Endodermal cell (in vitro differentiated cells): ENCODE results near the gene CORIN. TPM values are rescaled to one million over a fixed set of nuclear protein-coding genes. Genes with fewer than 3 reads are reported as not detected.
A peak's percentile ranks its signal among the peaks of the same experiment; 100 is the strongest.
"Not testable (repeated sequence)": the region's sequence is repeated elsewhere in the genome, so short reads cannot be mapped to it uniquely, and the experiment has no call there.

Source experiments
- DNase-seq: peaks from one replicate; pipeline ENCODE4 v3.0.0-alpha.2; 2017
- H3K27ac ChIP-seq: 2 replicates; pipeline ENCODE4 v1.5.1; 2013; ENCODE audit warnings: mild to moderate bottlenecking, low read depth, low read length, moderate library complexity
- H3K27me3 ChIP-seq: 2 replicates; pipeline ENCODE4 v1.6.1; 2013; ENCODE audit warnings: mild to moderate bottlenecking, low read length, moderate library complexity; ENCODE audit not compliant: insufficient read depth, control insufficient read depth, poor library complexity, severe bottlenecking
- H3K36me3 ChIP-seq: 2 replicates; pipeline ENCODE4 v1.7.0; 2013; ENCODE audit warnings: mild to moderate bottlenecking, low read length, moderate library complexity; ENCODE audit not compliant: control insufficient read depth, insufficient read depth
- H3K4me1 ChIP-seq: one replicate; pipeline ENCODE4 v1.7.0; 2013; ENCODE audit warnings: low read length; ENCODE audit not compliant: control insufficient read depth, insufficient read depth
- H3K4me3 ChIP-seq: 2 replicates; pipeline ENCODE4 v1.5.1; 2013; ENCODE audit warnings: mild to moderate bottlenecking, low read length, moderate library complexity
- H3K9ac ChIP-seq: 2 replicates; pipeline ENCODE4 v1.6.1; 2013; ENCODE audit warnings: mild to moderate bottlenecking, low read length, moderate library complexity; ENCODE audit not compliant: poor library complexity, severe bottlenecking; ENCODE audit errors: extremely low read depth
- H3K9me3 ChIP-seq: 2 replicates; pipeline ENCODE4 v1.6.1; 2013; ENCODE audit warnings: mild to moderate bottlenecking, low read length, moderate library complexity; ENCODE audit not compliant: control insufficient read depth
- H3K27ac Mint-ChIP-seq: 2 replicates; pipeline ENCODE4 v1.8.0; 2020; ENCODE audit warnings: mixed read lengths
- H3K27me3 Mint-ChIP-seq: 2 replicates; pipeline ENCODE4 v1.8.0; 2021; ENCODE audit warnings: mild to moderate bottlenecking, mixed read lengths; ENCODE audit not compliant: insufficient read depth
- H3K36me3 Mint-ChIP-seq: 2 replicates; pipeline ENCODE4 v1.8.0; 2020; ENCODE audit warnings: low read depth, mixed read lengths
- H3K4me1 Mint-ChIP-seq: 2 replicates; pipeline ENCODE4 v1.8.0; 2020; ENCODE audit warnings: mixed read lengths
- H3K4me3 Mint-ChIP-seq: 2 replicates; pipeline ENCODE4 v1.8.0; 2020; ENCODE audit warnings: mild to moderate bottlenecking, moderate library complexity, mixed read lengths
- H3K9me3 Mint-ChIP-seq: 2 replicates; pipeline ENCODE4 v1.8.0; 2020; ENCODE audit warnings: mild to moderate bottlenecking, mixed read lengths
- CTCF ChIP-seq: fragments of 200-600 bp; sonication (generic); conservative IDR thresholded peaks from 2 replicates; pipeline ENCODE4 v1.5.0; 2021; ENCODE audit warnings: antibody characterized with exemption, mild to moderate bottlenecking
- WGBS, 2 experiments: methylation state at CpG; one replicate each; pipeline versions ENCODE4 v1.1.5 to v1.1.7; 2013; ENCODE audit warnings: missing lambda C conversion rate in 2 of 2, mixed read lengths in 1 of 2; ENCODE audit not compliant: insufficient coverage in 1 of 2, insufficient read length in 1 of 2; 5-methylcytosine and 5-hydroxymethylcytosine counted together
- total RNA-seq, 2 donors: library from RNA; stranded (reverse); fragmentation: NEBNext Ultra II Directional in 1 of 2; extraction: Animal tissue kit (Norgen Biotek cat#: 25700) in 1 of 2; gene quantifications; 2 replicates in 1 of 2; 3 replicates in 1 of 2; pipeline ENCODE4 v1.2.1, GENCODE V29; 2021

Gene CORIN
- total RNA-seq, 2 donors from 2014 or later = 0.53 TPM; not detected in 1

GRCh38 chr4:47762376-47763266 is 75.2 kb downstream of the CORIN start:
- Mint-ChIP-seq H3K4me1 (peaks cover 3% of the 10 kb centered on the region), H3K27ac (no peak overlapping the region), H3K4me3 (no peak overlapping the region), H3K36me3 (no peaks in the 10 kb centered on the region), H3K9me3 (peaks cover 2% of the 10 kb centered on the region), H3K27me3 (no peaks in the 10 kb centered on the region)
- H3K9ac ChIP-seq = no peak overlapping the region
- no peaks in the 10 kb centered on the region for H3K4me1 ChIP-seq
- H3K27ac ChIP-seq = no peak overlapping the region
- 76 to 91% methylated on average over 2 of the region's 2 CpGs for whole genome bisulfite sequencing, 2 experiments
- no peaks in the 10 kb centered on the region for H3K27me3 ChIP-seq
- no peak overlapping the region for H3K4me3 ChIP-seq
- TF ChIP-seq CTCF = peak; percentile 28
- no peaks in the 10 kb centered on the region for H3K36me3 ChIP-seq
- H3K9me3 ChIP-seq = no peaks in the 10 kb centered on the region
- DNase-seq = no peak

DNA sequence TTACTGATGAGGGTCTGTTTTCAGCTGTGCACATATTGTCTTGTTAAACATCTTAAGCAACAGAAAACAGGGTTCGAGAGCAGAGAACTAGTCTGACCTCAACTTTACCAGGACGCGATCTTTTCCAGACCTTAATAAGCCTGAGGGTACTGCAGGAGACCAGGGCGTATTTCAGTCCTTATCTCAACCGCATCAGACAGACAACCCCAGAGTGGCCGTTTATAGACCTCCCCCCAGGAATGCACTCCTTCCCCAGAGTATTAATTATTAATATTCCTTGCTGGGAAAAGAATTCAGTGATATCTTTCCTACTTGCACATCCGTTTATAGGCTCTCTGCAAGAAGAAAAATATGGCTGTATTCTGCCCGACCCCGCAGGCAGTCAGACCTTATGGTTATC is 84.6 kb downstream of the CORIN start:
- H3K36me3 Mint-ChIP-seq, H3K4me3 Mint-ChIP-seq, H3K36me3 ChIP-seq, H3K27ac ChIP-seq, DNase-seq, H3K27me3 ChIP-seq, H3K27me3 Mint-ChIP-seq, H3K4me3 ChIP-seq, H3K4me1 Mint-ChIP-seq, H3K27ac Mint-ChIP-seq, H3K4me1 ChIP-seq, H3K9ac ChIP-seq: not testable (repeated sequence)
- peaks cover 23% of the 10 kb centered on the region for H3K9me3 ChIP-seq
- WGBS, 2 experiments = 92 to 100% methylated on average over 6 to 9 of the region's 9 CpGs
- peaks cover 24% of the 10 kb centered on the region for H3K9me3 Mint-ChIP-seq

GRCh38 chr4:47752214-47752613 is 85.7 kb downstream of the CORIN start:
- Histone ChIP-seq H3K4me3 (no peak overlapping the region), H3K9ac (no peak overlapping the region), H3K27me3 (no peaks in the 10 kb centered on the region), H3K4me1 (no peaks in the 10 kb centered on the region), H3K27ac (no peak overlapping the region), H3K9me3 (peaks cover 23% of the 10 kb centered on the region), H3K36me3 (no peaks in the 10 kb centered on the region)
- no peaks in the 10 kb centered on the region for H3K27me3 Mint-ChIP-seq
- no peaks in the 10 kb centered on the region for H3K36me3 Mint-ChIP-seq
- no peak for TF ChIP-seq CTCF
- peaks cover 23% of the 10 kb centered on the region for H3K9me3 Mint-ChIP-seq
- WGBS, 2 experiments = 84 to 93% methylated on average over 3 to 5 of the region's 5 CpGs
- no peak overlapping the region for H3K4me3 Mint-ChIP-seq
- peaks cover 4% of the 10 kb centered on the region for H3K4me1 Mint-ChIP-seq
- H3K27ac Mint-ChIP-seq = no peak overlapping the region
- DNase-seq = no peak
